Ovary (tissue), 9 donors: ENCODE measurements around the gene LCE1E. TPM values are rescaled to one million over a fixed set of nuclear protein-coding genes. Genes with fewer than 3 reads are reported as not detected.

Source experiments
- DNase-seq, 5 donors: peaks; one replicate each; pipeline ENCODE4 v3.0.0-alpha.2; 2019 to 2020
- H3K27ac ChIP-seq, 2 donors: fragments of 200-600 bp; one replicate each; pipeline versions ENCODE4 v1.5.1 to v1.8.0; 2019 to 2022
- H3K27me3 ChIP-seq: fragments of 200-600 bp; one replicate; pipeline ENCODE4 v1.8.0; 2022
- H3K36me3 ChIP-seq: fragments of 200-600 bp; sonication (generic); one replicate; pipeline ENCODE4 v1.5.1; 2019
- H3K4me1 ChIP-seq: one replicate; pipeline ENCODE4 v1.8.1; 2013; ENCODE audit warnings: mild to moderate bottlenecking, moderate library complexity; ENCODE audit not compliant: insufficient read depth
- H3K4me3 ChIP-seq: fragments of 200-600 bp; sonication (generic); one replicate; pipeline ENCODE4 v1.5.1; 2017
- H3K9me3 ChIP-seq, 2 donors: fragments of 200-600 bp in 1 of 2; sonication (generic) in 1 of 2; one replicate each; pipeline versions ENCODE4 v1.5.1 to v1.8.1; 2013 to 2019; ENCODE audit warnings: mild to moderate bottlenecking in 1 of 2, moderate library complexity in 1 of 2
- EP300 ChIP-seq: sonication (generic); formaldehyde crosslinking; IDR thresholded peaks from one replicate; pipeline ENCODE4 v1.6.1; 2017; ENCODE audit warnings: antibody characterized with exemption
- POLR2A ChIP-seq: fragments of 450-650 bp; IDR thresholded peaks from one replicate; pipeline ENCODE4 v1.6.1; 2017; ENCODE audit warnings: antibody characterized with exemption, mild to moderate bottlenecking, moderate library complexity
- WGBS, 3 donors: extraction: QIAGEN DNeasy Blood & Tissue Kit in 1 of 3; methylation state at CpG; one replicate each; pipeline versions ENCODE4 v1.1.5 to v1.1.7; 2013 to 2017; 5-methylcytosine and 5-hydroxymethylcytosine counted together
- intact Hi-C, 4 donors: fragments of 100-400 bp; cut with DNase I; formaldehyde crosslinking; loops; one replicate each; pipeline versions ENCODE4 v1.11.0 to v1.15.1; 2022 to 2023
- polyA plus RNA-seq, 2 donors: library from polyadenylated mRNA; stranded (reverse); fragments of 200-250 nt in 1 of 2; fragments of 350-450 nt in 1 of 2; fragmentation: Illumina TruSeq in 1 of 2; extraction: RNeasy Lipid Tissue Mini Kit (QIAGEN cat#74804) in 1 of 2; gene quantifications; one replicate each; pipeline ENCODE4 v1.2.3, GENCODE V29; 2013 to 2014
- total RNA-seq, 7 donors: library from RNA; depleted of rRNA in 2 of 7; stranded (reverse); fragments of >200 nt in 2 of 7; fragmentation: NEBNext Ultra II Directional in 3 of 7; extraction: Animal tissue kit (Norgen Biotek cat#: 25700) in 3 of 7; gene quantifications; one replicate each; pipeline versions ENCODE4 v1.1.0 to v1.2.4, GENCODE V29; 2016 to 2023
- TF ChIP-seq, protein P1 (sequence below), 3 donors: fragments of 450-650 bp in 2 of 3; fragments of 200-600 bp in 1 of 3; IDR thresholded peaks; one replicate each; pipeline versions ENCODE4 v1.5.1 to v1.8.0; 2016 to 2022; ENCODE audit warnings: antibody characterized with exemption in 3 of 3, mild to moderate bottlenecking in 1 of 3
- donor health status: DM: no; HTN: no; CAD: no; lungs with moderate emphysema.
- donor health status: DM: no; HTN: no; CAD: no.
- donor health status: Bipolar disorder and iron deficiency.
- donor health status: DM: yes; HTN: yes; CAD: no.
- donor health status: DM: no; HTN: no; CAD: no.
- donor health status: DM: yes; HTN: yes; CAD: no.

The LCE1E gene
- total and polyA plus RNA-seq, 9 donors, result not detected

DNA sequence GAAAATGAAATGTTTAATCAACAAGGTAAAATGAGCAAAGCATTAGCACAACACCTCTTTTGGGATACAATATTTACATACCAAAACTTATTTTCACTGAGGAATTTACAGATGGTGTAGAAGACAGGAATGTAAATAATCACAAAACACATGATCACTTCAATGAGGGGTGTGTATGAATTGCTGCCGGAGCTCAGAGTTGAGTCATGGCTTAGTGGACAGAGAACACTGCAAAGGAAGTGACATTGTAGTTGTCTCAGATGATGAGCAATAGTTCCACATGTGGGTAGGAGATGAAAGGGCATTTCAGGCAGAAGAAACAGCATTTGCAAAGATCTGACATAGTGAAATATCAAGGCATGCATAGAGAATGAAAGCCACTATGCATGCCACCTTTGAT, 33.8 kb upstream of the LCE1E start:
- no peak overlapping the region for H3K27ac ChIP-seq
- TF ChIP-seq, protein P1, sequence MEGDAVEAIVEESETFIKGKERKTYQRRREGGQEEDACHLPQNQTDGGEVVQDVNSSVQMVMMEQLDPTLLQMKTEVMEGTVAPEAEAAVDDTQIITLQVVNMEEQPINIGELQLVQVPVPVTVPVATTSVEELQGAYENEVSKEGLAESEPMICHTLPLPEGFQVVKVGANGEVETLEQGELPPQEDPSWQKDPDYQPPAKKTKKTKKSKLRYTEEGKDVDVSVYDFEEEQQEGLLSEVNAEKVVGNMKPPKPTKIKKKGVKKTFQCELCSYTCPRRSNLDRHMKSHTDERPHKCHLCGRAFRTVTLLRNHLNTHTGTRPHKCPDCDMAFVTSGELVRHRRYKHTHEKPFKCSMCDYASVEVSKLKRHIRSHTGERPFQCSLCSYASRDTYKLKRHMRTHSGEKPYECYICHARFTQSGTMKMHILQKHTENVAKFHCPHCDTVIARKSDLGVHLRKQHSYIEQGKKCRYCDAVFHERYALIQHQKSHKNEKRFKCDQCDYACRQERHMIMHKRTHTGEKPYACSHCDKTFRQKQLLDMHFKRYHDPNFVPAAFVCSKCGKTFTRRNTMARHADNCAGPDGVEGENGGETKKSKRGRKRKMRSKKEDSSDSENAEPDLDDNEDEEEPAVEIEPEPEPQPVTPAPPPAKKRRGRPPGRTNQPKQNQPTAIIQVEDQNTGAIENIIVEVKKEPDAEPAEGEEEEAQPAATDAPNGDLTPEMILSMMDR (IDR thresholded peaks at IDR 0.05), result no peak
- TF ChIP-seq EP300, result no peak
- TF ChIP-seq POLR2A, result no peak
- H3K4me1 ChIP-seq, result no peaks in the 10 kb centered on the region
- H3K9me3 ChIP-seq, result no peaks in the 10 kb centered on the region
- no peaks in the 10 kb centered on the region for H3K36me3 ChIP-seq
- no peak overlapping the region for H3K4me3 ChIP-seq
- intact Hi-C loops, result no loop called here
- no peaks in the 10 kb centered on the region for H3K27me3 ChIP-seq
- no peak for DNase-seq
- WGBS, 3 donors, result 4 to 26% (median 5%) methylated on average over 1 of the region's 1 CpG

DNA sequence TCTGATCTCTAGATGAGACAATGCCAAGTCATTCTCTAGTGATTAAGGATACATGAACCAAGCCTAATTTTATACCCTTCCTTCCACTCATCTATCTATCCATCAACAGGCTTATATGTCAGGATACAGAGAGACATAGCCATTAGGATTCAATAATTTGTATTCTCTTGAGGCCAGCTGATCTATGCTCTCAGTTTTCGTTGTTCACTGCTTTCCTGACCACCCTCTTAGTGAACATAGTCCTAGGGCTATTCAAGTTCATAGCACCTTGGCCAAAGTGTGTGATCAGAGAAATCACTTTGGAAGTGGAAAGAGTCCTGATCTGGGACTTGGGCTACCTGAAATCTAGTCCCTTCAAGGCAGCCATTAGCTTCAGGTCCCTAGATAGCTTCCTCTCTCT, 32.5 kb upstream of the LCE1E start:
- DNase-seq, result no peak
- no peaks in the 10 kb centered on the region for H3K4me1 ChIP-seq
- H3K27ac ChIP-seq, result no peak overlapping the region
- WGBS, 3 donors, result 53 to 75% (median 58%) methylated on average over 1 of the region's 1 CpG
- intact Hi-C loops, result no loop called here
- H3K27me3 ChIP-seq, result no peaks in the 10 kb centered on the region
- H3K4me3 ChIP-seq, result no peak overlapping the region
- H3K9me3 ChIP-seq, result no peaks in the 10 kb centered on the region
- no peaks in the 10 kb centered on the region for H3K36me3 ChIP-seq
- TF ChIP-seq, protein P1 (IDR thresholded peaks at IDR 0.05), result no peak
- TF ChIP-seq EP300, result no peak
- no peak for TF ChIP-seq POLR2A

DNA sequence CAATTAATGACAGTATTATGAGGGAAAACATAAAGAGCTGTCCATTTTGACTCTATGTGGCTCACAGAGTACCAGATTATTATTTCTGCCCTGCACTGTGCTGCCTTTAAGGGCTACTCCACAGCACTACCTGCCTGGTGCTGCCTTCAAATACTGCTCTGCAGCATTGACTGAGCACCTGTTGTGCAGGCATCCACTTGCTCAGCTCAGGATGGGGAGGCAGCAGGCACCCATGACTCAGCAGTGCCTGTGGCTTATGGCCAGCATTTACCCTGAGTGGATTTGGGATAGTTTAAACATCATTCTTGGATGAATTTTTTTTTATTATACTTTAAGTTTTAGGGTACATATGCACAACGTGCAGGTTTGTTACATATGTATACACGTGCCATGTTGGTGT, 29.2 kb upstream of the LCE1E start:
- Histone ChIP-seq H3K27me3 (no peaks in the 10 kb centered on the region), H3K4me1 (no peaks in the 10 kb centered on the region), H3K4me3 (no peak overlapping the region), H3K36me3 (no peaks in the 10 kb centered on the region), H3K9me3 (no peaks in the 10 kb centered on the region), H3K27ac (no peak overlapping the region)
- no peak for TF ChIP-seq EP300
- TF ChIP-seq POLR2A, result no peak
- TF ChIP-seq, protein P1 (IDR thresholded peaks at IDR 0.05), result no peak
- no peak for DNase-seq
- 69 to 85% (median 77%) methylated on average over 2 of the region's 2 CpGs for WGBS, 3 donors
- intact Hi-C loops, result loop anchor here in 1 of 4 donors (1.0 kb wide), 1 partner anchor 22 kb away; no protein-coding TSS in a partner anchor

DNA sequence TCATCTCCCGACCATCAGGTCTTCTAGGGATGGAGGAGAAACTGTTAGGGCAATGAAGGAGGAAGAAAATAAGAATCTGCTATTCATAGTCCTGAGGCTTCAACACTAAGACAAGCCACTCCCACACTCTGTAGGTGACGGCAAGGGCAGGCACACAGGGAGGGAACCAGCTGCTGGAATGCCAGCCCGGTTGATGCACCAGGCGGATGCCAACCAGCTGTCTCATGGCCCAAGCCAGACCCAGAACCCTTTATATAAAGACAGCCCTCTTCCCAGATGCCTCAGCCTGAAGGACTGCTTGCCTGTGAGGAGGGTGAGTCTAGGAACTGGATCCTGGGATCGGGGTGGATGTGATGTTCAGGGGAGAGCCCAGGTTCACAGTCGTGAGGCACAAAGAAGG, 28.3 kb upstream of the LCE1E start, which contains the start of gene KPRP:
KPRP (plus strand) TSS at position 279 of the 400 bp plus-strand sequence. CDS start 1,564 bp downstream, outside the sequence.
- H3K27me3 ChIP-seq, result no peaks in the 10 kb centered on the region
- no peak for DNase-seq
- 61 to 67% (median 66%) methylated on average over 6 of the region's 6 CpGs for WGBS, 3 donors
- H3K9me3 ChIP-seq, result no peaks in the 10 kb centered on the region
- H3K27ac ChIP-seq, result no peak within 1 kb of the TSS
- no peaks in the 10 kb centered on the region for H3K36me3 ChIP-seq
- intact Hi-C loops, result no loop called here
- H3K4me3 ChIP-seq, result no peak within 1 kb of the TSS
- H3K4me1 ChIP-seq, result no peaks in the 10 kb centered on the region
- no peak for TF ChIP-seq EP300

- no peak overlapping the region for H3K4me3 ChIP-seq
- no peaks in the 10 kb centered on the region for H3K36me3 ChIP-seq
- H3K27me3 ChIP-seq, result no peaks in the 10 kb centered on the region
- 73 to 75% (median 74%) methylated on average over 4 of the region's 4 CpGs for WGBS, 3 donors
- H3K27ac ChIP-seq, result no peak overlapping the region
- intact Hi-C loops, result no loop called here
- no peak for DNase-seq
- H3K9me3 ChIP-seq, result no peaks in the 10 kb centered on the region
- H3K4me1 ChIP-seq, result no peaks in the 10 kb centered on the region
- no peak for TF ChIP-seq EP300
- TF ChIP-seq POLR2A, result no peak
- TF ChIP-seq, protein P1 (IDR thresholded peaks at IDR 0.05), result no peak
These were observed 27.4 kb upstream of the LCE1E start for GRCh38 chr1:152758636-152759035.
